HCT116 (cell line): ENCODE results near the gene CCDC83.
A peak's percentile ranks its signal among the peaks of the same experiment; 100 is the strongest.

ENCODE experiments used
- CEBPB ChIP-seq: IDR thresholded peaks from 2 replicates; pipeline ENCODE4 v1.6.1; 2012; ENCODE audit warnings: low read depth
- CTCF ChIP-seq, 3 experiments: fragments of 200-600 bp in 1 of 3; sonication (generic) in 1 of 3; IDR thresholded peaks in 2 of 3; conservative IDR thresholded peaks in 1 of 3; 2 replicates each; pipeline ENCODE4 v1.5.1; 2012 to 2017; ENCODE audit warnings: low read depth in 2 of 3, low read length in 2 of 3, antibody characterized with exemption in 1 of 3, borderline replicate concordance in 1 of 3, control low read depth in 1 of 3, mild to moderate bottlenecking in 1 of 3, mixed read lengths in 1 of 3, mixed run types in 1 of 3, moderate library complexity in 1 of 3; ENCODE audit not compliant: insufficient read depth in 1 of 3
- EZH2phosphoT487 ChIP-seq: fragments of 200-600 bp; IDR thresholded peaks from 2 replicates; pipeline ENCODE4 v1.6.1; 2018; ENCODE audit warnings: antibody characterized with exemption, borderline replicate concordance
- FOSL1 ChIP-seq: IDR thresholded peaks from 2 replicates; pipeline ENCODE4 v1.6.1; 2012; ENCODE audit warnings: low read depth
- POLR2A ChIP-seq: IDR thresholded peaks from 2 replicates; pipeline ENCODE4 v1.7.0; 2011; ENCODE audit warnings: borderline replicate concordance; ENCODE audit not compliant: insufficient read depth, insufficient read length; ENCODE audit errors: extremely low read depth
- POLR2AphosphoS5 ChIP-seq: IDR thresholded peaks from 2 replicates; pipeline ENCODE4 v1.6.1; 2011; ENCODE audit warnings: mild to moderate bottlenecking, low read depth, low read length, moderate library complexity
- TCF7L2 ChIP-seq: IDR thresholded peaks from 2 replicates; pipeline ENCODE4 v1.7.0; 2011; ENCODE audit warnings: borderline replicate concordance, inconsistent platforms; ENCODE audit not compliant: insufficient read depth, insufficient read length; ENCODE audit errors: extremely low read depth

GRCh38 chr11:85843929-85844328 lies 11.3 kb upstream of the CCDC83 start:
- TF ChIP-seq FOSL1 = no peak
- TF ChIP-seq CEBPB = no peak
- TF ChIP-seq CTCF (IDR thresholded peaks at IDR 0.05 in 2 of 3, conservative IDR thresholded peaks at IDR 0.05 in 1 of 3; ENCODE audit: borderline replicate concordance in 1 of 3, insufficient read depth in 1 of 3, low read depth in 2 of 3, low read length in 2 of 3) = peak in 1 of 3 experiments; percentile 13; a peak in 1 of 6 replicates
- TF ChIP-seq POLR2A = no peak
- TF ChIP-seq POLR2AphosphoS5 = no peak
- TF ChIP-seq EZH2phosphoT487 = no peak
- TF ChIP-seq TCF7L2 = no peak
